ENCODE results near the gene CHL1. TPM values are rescaled to one million over a fixed set of nuclear protein-coding genes. Genes with fewer than 3 reads are reported as not detected.

CHL1 gene
- total and polyA plus RNA-seq, 2 donors (not counting 1 experiment from before 2014, with no cell fraction given), result 6.2 to 18.0 TPM

- Histone ChIP-seq H3K36me3 (replicated peaks in 1 of 2; ENCODE audit: control extremely low read depth in 1 of 2, control insufficient read depth in 1 of 2, extremely low read depth in 1 of 2, insufficient read depth in 2 of 2, low read length in 1 of 2) (no peaks in the 10 kb centered on the region), H3K79me2 (ENCODE audit: control insufficient read depth, insufficient read depth, low read length) (no peaks in the 10 kb centered on the region), H3K4me1 (ENCODE audit: control insufficient read depth in 2 of 2, insufficient read depth in 2 of 2, low read length in 2 of 2) (peaks cover 0 to 4% of the 10 kb centered on the region in 2 donors), H4K20me1 (ENCODE audit: control insufficient read depth, insufficient read depth, low read length, poor library complexity, severe bottlenecking) (no peaks in the 10 kb centered on the region), H3K9me3 (ENCODE audit: control extremely low read depth in 1 of 3, control insufficient read depth in 2 of 3, insufficient read depth in 1 of 3, low read length in 2 of 3) (no peaks in the 10 kb centered on the region), H3K27ac (ENCODE audit: low read length in 2 of 2) (no peak overlapping the region), H2AFZ (ENCODE audit: insufficient read depth, low read depth, low read length, poor library complexity, severe bottlenecking) (no peak overlapping the region), H3K9ac (ENCODE audit: low read length) (no peak overlapping the region), H3K27me3 (replicated peaks in 1 of 4; ENCODE audit: control extremely low read depth in 1 of 4, control insufficient read depth in 3 of 4, insufficient read depth in 4 of 4, low read length in 3 of 4) (no peaks in the 10 kb centered on the region), H3K4me3 (ENCODE audit: control extremely low read depth in 1 of 5, extremely low read depth in 1 of 5, insufficient read depth in 1 of 5, low read depth in 2 of 5, low read length in 4 of 5) (no peak overlapping the region), H3K4me2 (replicated peaks; ENCODE audit: low read depth, low read length, poor library complexity, severe bottlenecking) (no peak overlapping the region)
- 100% methylated on average over 1 of the region's 6 CpGs for WGBS (ENCODE audit: insufficient coverage)
- no peaks in the 10 kb centered on the region for H3K27me3 Mint-ChIP-seq
- H3K4me1 Mint-ChIP-seq, result no peaks in the 10 kb centered on the region
- POLR2A ChIA-PET, result no interaction called here
- no peak overlapping the region for H3K4me3 Mint-ChIP-seq
- no peaks in the 10 kb centered on the region for H3K9me3 Mint-ChIP-seq (ENCODE audit: insufficient read depth)
- DNase-seq (no peak), ATAC-seq (ENCODE audit: low read depth) (no peak)
- no peak overlapping the region for H3K27ac Mint-ChIP-seq
- CTCF ChIA-PET, result no interaction called here
- TF ChIP-seq CTCF (IDR thresholded peaks at IDR 0.05), result no peak
- TF ChIP-seq EZH2 (IDR thresholded peaks at IDR 0.05; ENCODE audit: borderline replicate concordance, insufficient read depth, low read depth, low read length, poor library complexity, severe bottlenecking), result no peak
- intact Hi-C loops (cut with micrococcal nuclease), result no loop called here
Measured at GRCh38 chr3:257826-258225, 61.3 kb downstream of the CHL1 start.

- intact Hi-C loops (cut with micrococcal nuclease), result no loop called here
- Mint-ChIP-seq H3K27me3 (no peaks in the 10 kb centered on the region), H3K4me3 (no peak overlapping the region), H3K4me1 (no peaks in the 10 kb centered on the region), H3K9me3 (ENCODE audit: insufficient read depth) (no peaks in the 10 kb centered on the region), H3K27ac (no peak overlapping the region)
- no CpG with 5 or more reads among the region's 2 CpGs for WGBS (ENCODE audit: insufficient coverage)
- no peaks in the 10 kb centered on the region for H4K20me1 ChIP-seq (ENCODE audit: control insufficient read depth, insufficient read depth, low read length, poor library complexity, severe bottlenecking)
- TF ChIP-seq CTCF (IDR thresholded peaks at IDR 0.05) (no peak), EZH2 (IDR thresholded peaks at IDR 0.05; ENCODE audit: borderline replicate concordance, insufficient read depth, low read depth, low read length, poor library complexity, severe bottlenecking) (no peak)
- H3K4me1 ChIP-seq (ENCODE audit: control insufficient read depth in 2 of 2, insufficient read depth in 2 of 2, low read length in 2 of 2), result peaks cover 0 to 2% of the 10 kb centered on the region in 2 donors
- no peak for DNase-seq
- CTCF ChIA-PET, result interaction anchor here (0.7 kb wide), 1 partner anchor 93 kb away, joined by 3 read pairs; no protein-coding TSS in a partner anchor
- H3K4me3 ChIP-seq (ENCODE audit: control extremely low read depth in 1 of 5, extremely low read depth in 1 of 5, insufficient read depth in 1 of 5, low read depth in 2 of 5, low read length in 4 of 5), result no peak overlapping the region
- H3K9me3 ChIP-seq (ENCODE audit: control extremely low read depth in 1 of 3, control insufficient read depth in 2 of 3, insufficient read depth in 1 of 3, low read length in 2 of 3), result no peaks in the 10 kb centered on the region
- H3K27me3 ChIP-seq (replicated peaks in 1 of 4; ENCODE audit: control extremely low read depth in 1 of 4, control insufficient read depth in 3 of 4, insufficient read depth in 4 of 4, low read length in 3 of 4), result no peaks in the 10 kb centered on the region
- no peaks in the 10 kb centered on the region for H3K36me3 ChIP-seq (replicated peaks in 1 of 2; ENCODE audit: control extremely low read depth in 1 of 2, control insufficient read depth in 1 of 2, extremely low read depth in 1 of 2, insufficient read depth in 2 of 2, low read length in 1 of 2)
- POLR2A ChIA-PET, result no interaction called here
- no peaks in the 10 kb centered on the region for H3K79me2 ChIP-seq (ENCODE audit: control insufficient read depth, insufficient read depth, low read length)
- H3K9ac ChIP-seq (ENCODE audit: low read length), result no peak overlapping the region
- no peak overlapping the region for H2AFZ ChIP-seq (ENCODE audit: insufficient read depth, low read depth, low read length, poor library complexity, severe bottlenecking)
- no peak overlapping the region for H3K4me2 ChIP-seq (replicated peaks; ENCODE audit: low read depth, low read length, poor library complexity, severe bottlenecking)
- ATAC-seq (ENCODE audit: low read depth), result no peak
- no peak overlapping the region for H3K27ac ChIP-seq (ENCODE audit: low read length in 2 of 2)
Measured at GRCh38 chr3:260898-261297, 64.3 kb downstream of the CHL1 start.
